Ecto neural progenitor cell (in vitro differentiated cells): ENCODE results near the gene RAVER2.
"Not testable (repeated sequence)": the region's sequence is repeated elsewhere in the genome, so short reads cannot be mapped to it uniquely, and the experiment has no call there.

Experiments
- DNase-seq: peaks from one replicate; pipeline ENCODE4 v3.0.0-alpha.2; 2018; ENCODE audit warnings: low spot score

RAVER2 gene

DNA sequence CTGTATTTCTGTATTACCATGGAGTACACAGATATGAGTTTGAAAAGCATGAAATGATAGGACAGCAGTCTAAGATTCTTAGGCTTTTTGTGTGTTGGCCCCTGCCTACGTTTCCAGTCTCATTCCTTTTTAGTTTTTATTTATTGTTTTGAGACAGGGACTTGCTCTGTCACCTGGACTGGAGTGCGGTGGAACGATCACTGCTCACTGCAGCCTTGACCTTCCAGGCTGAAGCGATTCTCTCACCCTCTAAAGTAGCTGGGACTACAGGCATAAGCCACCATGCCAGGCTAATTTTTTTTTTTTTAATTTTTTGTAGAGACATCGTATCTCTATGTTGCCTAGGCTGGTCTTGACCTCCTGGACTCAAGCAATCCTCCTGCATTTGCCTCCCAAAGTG is 3.8 kb downstream of the RAVER2 start:
- no peak for DNase-seq

DNA sequence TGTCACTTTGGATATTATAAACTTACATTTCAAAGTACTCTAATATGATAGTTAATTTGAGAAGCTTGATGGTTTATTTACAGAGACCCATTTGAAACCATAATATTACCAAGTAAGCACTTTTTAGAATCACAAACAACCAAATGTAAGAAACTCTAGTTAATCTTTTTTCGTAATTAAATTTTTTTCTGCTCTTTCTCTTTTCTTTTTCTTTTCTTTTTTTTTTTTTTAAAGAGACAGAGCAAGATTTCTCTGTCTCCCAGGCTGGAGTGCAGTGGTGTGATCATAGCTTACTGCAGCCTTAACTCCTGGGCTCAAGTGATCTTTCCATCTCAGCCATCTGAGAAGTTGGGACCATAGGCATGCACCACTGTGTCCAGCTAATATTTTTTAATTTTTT is 5.2 kb downstream of the RAVER2 start:
- DNase-seq = no peak

DNA sequence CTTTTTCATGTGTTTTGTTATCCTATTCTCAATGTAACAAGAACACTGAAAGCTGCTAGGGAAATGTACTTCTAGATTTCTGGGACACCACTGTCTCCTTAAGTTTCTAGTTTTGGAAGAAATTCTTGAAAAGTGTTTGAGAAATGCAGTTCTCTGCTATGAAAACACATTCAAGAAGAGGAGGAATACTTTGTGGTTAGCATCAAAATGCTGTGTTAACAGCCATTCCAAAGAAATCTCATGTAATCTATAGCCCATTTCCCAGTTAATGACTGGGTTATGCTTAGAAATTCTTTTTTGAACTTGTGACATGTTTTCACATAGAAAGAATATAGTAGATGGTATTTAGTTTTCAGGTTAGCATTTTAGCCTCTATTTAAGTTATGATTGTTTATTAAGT is 6.0 kb downstream of the RAVER2 start:
- DNase-seq = no peak

DNA sequence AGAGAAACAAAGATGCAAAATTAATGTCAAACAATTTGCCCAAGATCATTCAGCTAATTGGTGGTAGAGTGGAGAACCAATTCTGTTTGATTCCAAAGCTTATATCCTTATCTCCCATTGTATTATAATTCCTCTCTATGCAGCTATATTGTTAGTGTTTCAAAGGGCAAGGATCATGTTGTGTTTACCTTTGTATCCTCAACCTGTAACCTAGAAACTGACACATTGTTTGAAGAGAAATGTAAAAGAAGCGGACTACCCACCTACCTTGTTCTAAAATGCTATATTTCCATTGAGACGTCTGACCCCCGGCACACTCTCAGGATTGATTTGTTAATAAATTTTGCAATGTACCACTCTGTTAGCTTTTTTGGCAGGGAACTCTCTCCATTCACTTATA is 9.3 kb downstream of the RAVER2 start:
- no peak for DNase-seq

DNA sequence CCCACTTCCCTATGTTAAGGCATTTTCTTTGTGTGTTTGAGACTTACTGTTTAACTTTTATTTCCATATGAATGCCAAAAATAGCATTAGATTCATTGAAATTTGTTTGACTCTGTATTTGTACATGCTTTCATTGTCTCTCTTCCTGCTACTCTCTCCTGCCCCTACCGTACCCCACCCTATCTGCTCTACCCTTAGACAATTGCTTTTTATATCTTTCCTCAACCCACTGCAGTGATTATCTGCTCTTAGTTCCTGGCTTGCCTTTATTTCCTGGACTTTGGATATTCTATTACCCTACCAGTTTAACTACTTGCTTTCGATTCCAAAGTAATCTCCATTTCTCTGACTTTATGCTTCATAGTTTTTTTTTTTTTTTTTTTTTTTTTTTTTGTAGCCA is 10.5 kb downstream of the RAVER2 start:
- DNase-seq = no peak

DNA sequence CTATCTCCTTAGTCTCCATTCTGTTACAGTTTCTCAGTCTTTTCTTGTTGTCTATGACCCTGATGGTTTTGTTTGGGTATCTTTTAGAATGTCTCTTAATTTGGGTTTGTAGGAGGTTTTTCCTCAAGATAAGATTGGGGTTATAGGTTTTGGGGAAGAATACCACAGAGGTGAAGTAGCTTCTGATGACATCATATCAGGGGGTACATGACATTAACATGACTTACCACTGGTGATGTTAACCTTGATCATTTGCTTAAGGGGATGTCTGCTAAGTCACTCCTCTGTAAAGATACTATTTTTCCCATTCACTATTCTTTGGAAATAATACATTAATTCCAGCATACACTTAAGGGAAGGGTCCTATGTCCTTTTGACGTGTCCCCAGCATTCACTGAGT is 11.9 kb downstream of the RAVER2 start:
- no peak for DNase-seq

DNA sequence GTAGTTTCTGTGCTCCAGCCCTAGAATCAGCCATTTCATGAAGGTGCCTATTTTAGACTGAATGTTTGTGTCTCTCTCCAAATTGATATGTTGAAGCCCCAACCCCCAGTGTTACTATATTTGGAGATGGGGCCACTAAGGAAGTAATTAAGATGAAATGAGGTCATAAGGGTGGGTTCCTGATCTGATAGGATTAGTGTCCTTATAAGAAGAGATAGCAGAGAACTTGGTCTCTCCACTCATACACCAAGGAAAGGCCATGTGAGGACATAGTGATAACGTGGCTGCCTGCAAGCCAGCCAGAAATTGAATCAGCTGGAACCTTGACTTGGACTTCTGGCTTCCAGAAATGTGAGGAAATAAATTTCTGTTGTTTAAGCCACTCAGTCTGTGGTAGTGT is 12.3 kb downstream of the RAVER2 start:
- DNase-seq = no peak

DNA sequence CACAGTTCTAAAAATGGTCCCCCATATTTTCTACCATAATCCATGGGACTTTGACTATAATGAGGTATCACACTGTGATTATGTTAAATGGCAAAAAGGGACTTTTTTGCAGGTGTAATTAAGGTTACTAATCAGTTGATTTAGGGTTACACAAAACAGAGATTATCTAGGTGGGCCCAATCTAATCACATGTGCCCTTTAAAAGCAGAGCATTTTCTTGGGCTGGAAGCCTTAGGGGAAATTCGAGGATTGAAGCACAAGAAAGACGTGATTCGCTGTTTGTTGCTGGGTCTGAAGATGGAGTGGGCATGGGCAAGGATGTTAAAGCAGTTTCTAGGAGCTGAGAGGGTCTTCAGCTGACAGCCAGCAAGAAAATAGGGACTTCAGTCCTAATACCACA is 13.4 kb downstream of the RAVER2 start:
- DNase-seq = no peak

DNA sequence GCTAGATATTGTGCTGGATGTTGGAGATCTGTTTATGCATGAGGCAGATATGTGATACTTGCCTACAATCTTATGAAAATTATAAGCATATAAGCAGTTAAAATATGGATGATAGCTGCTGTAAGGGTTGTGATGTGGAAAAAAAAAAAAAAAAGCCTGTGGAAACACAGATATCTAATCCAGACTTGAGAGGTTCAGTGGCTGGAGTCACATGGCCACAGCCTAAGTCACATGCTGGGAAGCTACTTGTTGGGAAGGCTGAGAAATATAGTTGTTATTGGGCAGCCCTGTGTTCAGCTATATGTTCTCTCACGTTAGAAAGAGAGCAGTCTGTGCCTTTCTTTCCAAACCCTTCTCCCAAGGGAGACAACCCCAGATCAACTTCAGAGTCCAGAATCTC is 15.1 kb downstream of the RAVER2 start:
- no peak for DNase-seq

DNA sequence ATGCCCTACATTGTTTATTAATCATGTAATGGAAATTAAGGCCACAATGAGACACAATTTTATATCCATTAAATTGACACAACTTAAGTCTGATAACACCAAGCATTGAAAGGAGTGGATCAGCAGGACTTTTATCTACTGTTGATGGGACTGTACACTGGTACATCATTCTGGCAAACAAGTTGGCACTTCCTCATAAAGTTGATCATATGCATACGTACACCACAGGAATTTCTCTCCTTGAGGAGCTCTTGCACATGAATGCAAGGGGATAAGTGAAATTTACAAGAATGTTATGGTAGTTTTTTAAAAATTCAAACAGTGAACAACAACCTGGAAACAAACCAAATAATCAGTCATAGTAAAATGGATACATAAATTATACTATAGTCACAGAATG is 20.1 kb downstream of the RAVER2 start:
- no peak for DNase-seq

DNA sequence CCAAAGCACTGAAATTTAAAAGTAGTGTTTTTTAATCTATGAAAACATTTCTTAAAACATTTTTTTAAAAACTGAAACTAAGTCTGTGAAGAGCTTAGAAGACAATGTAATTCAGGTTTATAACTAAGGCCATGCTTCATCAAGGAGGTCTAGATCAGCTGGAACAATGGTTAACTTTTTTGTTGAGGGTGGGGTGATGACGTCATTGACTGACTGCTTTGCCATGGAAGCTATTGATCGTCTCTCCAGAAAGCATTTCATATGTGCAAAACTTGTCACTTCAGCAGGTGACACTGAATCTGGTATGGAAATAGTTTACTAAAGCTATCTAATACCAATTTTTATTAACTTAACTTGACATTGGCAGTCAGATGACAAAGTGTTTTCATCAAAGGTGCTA is 21.0 kb downstream of the RAVER2 start:
- no peak for DNase-seq

DNA sequence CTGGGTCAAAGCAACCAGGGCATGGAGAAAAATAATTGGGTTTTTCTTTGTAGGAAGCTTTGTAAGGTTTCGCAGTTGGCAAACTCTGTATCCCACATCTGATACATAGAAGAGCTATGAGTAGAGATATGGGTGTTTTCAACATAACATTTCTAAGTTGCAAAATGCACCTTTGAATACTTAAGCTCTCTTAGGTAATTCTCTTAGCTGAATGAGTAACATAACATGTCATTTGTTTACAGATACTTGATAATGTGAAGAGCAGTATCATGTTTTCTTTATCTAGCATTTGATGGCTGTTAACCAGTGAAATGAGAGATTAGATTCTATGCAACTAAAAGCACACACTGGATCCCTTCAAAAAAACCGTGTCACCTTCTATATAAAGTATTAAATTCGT is 21.6 kb downstream of the RAVER2 start:
- DNase-seq = no peak

DNA sequence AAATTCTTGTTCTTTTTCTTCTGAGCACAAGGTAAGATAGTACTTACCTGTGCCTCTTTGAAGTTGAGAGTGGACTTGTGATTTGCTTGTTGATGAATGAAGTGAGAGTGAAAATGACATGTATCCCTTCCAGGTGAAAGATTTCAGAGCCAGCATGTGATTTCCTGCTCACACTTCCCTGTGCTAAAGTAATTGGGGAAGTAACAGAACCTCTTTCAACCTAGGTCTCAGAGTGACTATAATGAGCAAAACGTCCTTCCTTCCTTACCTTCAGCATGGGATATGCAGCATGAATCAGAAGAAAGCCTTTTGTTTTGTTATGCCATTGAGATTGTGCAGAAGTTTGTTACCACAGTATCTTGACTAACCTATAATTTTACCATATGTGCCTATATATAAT is 24.6 kb downstream of the RAVER2 start:
- DNase-seq = no peak

DNA sequence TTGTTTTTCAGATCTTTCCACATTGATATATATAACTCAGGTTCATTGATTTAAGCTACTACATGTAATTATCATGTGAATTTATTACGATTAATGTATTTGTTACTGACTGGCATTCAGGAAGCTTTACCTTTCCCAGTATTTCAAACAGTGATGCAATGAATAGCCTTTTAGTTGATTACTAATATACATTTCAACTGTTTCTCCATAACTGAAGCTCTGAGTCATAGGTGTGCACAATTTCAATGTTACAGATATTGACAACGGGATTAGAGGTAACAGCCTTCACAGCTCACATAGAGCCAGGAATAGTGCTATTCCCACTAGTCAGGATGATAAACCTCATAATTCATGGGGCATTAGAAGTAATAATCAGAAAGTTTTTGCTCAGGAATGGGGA is 25.1 kb downstream of the RAVER2 start:
- DNase-seq = no peak

DNA sequence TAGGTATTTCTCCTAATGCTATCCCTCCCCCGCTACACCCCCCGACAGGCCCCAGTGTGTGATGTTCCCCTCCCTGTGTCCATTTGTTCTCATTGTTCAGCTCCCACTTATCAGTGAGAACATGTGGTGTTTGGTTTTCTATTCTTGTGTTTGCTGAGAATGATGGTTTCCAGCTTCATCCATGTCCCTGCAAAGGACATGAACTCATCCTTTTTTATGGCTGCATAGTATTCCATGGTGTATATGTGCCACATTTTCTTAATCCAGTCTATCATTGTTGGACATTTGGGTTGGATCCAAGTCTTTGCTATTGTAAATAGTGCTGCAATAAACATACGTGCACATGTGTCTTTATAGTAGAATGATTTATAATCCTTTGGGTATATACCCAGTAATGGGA is 28.4 kb downstream of the RAVER2 start:
- not testable (repeated sequence) for DNase-seq

DNA sequence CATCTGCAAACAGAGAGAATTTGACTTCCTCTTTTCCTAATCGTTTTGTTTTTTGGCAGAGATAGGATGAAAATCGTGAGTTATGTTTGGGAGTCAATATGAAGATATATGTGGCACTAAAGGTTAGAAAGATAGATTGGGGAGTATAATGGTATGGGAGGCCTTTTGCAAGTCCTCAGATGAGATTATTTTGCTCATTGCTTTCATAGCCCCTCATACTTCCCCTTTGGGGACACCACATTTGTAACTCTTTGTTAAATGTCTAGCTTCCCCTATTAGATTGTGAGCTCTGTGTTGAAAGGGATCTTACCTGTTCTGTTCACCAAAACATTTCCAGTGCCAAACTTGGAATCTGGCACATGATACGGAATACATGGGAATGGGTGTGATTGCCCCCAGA is 30.2 kb downstream of the RAVER2 start:
- no peak for DNase-seq

DNA sequence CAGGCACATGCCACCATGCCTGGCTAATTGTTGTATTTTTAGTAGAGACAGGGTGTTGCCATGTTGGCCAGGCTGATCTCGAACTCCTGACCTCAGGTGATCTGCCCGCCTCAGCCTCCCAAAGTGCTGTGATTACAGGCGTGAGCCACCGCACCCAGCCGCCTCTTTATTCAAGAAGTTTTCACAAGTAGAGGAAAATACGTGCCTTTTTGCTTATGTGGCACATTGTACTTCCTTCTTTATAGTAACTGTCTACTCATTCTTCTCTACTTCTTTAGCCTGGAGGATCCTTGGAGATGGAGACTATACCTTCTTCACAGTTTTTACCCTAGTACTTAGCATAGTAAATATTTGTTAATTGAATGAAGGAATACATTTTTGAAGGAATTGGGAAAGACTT is 37.2 kb downstream of the RAVER2 start:
- not testable (repeated sequence) for DNase-seq

DNA sequence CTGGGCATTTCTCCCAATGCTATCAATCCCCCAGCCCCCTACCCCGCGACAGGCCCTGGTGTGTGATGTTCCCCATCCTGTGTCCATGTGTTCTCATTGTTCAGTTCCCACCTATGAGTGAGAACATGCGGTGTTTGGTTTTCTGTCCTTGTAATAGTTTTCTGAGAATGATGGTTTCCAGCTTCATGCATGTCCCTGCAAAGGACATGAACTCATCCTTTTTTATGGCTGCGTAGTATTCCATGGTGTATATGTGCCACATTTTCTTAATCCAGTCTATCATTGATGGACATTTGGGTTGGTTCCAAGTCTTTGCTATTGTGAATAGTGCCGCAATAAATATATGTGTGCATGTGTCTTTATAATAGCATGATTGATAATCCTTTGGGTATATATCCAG is 38.0 kb downstream of the RAVER2 start:
- DNase-seq = not testable (repeated sequence)

DNA sequence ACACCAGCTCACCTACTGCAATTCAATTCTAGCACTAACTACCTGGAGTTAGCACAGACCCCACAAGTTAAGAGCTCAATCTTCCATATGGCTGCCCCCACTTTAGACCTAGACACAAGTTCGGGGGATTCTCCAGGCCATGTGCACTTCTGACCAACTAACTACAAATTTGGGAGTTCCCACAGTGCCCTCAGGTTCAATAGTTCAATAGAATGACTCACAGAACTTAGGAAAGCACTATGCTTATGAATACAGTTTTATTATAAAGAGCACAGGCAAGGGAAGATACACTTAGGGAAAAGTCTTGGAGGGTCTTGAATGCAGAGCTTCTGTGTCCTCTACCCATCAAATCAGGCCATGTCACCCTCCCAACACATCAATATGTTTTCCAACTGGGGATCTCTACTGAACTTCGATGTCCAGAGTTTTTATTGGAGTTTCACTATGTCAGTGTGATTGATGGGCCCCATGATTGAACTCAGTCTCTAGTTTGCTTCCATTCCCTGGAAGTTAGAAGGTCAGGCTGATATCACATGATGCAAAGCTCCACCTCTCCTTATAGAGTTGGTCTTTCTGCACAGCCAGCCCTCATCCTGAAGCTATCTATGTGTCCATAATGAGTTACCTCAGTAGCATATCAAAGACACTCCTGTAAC is 46.1 kb downstream of the RAVER2 start:
- no peak for DNase-seq

DNA sequence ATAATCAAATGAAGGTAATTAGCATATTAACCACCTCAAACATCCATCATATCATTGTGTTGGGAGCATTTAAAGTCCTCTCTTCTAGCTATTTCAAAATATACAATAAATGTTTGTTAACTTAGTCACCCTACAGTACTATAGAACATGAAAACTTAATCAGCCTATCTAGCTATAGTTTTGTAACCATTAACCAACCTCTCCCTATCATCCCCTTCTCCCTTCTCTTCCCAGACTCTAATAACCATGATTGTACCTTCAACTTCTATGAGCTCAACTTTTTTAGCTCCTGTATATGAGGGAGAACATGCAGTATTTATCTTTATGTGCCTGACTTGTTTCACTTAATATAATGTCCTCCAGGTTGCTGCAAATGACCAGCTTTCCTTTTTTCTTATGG is 54.0 kb downstream of the RAVER2 start:
- no peak for DNase-seq

DNA sequence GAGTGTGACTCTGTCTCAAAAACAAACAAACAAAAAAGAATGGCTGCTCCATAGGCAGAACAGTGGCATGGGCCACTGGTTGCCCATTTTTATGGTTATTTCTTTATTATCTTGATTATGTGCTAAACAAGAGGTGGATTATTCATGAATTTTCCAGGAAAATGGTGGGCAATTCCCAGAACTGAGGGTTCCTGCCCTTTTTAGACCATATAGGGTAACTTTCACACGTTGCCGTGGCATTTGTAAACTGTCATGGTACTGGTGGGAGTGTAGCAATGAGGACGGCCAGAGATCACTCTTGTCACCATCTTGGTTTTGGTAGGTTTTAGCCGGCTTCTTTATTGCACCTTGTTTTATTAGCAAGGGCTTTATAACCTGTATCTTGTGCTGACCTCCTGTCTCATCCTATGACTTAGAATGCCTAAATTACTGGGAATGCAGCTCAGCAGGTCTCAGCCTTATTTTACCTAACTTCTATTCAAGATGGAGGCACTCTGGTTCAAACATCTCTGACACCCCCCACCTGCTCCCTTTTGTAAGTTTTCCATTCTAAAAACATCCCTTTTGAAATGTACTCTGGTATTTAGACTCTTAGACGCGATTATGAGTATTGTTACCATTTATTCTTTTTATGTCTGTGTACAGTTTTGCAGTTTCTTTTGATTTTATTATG is 57.1 kb downstream of the RAVER2 start:
- no peak for DNase-seq

DNA sequence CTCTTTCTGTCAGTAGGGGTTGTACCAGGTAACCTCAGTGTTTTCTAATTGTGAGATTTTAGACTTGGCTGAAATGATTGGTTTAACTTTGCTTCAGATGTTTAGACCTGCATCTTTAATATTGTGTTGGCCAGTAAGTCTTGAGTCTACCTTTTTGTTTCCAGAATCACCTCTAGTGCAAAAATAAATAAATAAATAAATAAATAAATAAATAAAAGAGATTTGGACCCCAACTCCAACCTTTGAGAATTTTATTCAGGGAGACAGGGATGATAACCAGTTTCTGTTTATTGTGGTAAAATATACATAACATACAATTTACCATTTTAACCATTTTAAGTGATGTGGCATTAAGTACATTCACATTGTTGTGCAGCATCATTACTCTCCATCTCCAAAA is 64.4 kb downstream of the RAVER2 start:
- no peak for DNase-seq

DNA sequence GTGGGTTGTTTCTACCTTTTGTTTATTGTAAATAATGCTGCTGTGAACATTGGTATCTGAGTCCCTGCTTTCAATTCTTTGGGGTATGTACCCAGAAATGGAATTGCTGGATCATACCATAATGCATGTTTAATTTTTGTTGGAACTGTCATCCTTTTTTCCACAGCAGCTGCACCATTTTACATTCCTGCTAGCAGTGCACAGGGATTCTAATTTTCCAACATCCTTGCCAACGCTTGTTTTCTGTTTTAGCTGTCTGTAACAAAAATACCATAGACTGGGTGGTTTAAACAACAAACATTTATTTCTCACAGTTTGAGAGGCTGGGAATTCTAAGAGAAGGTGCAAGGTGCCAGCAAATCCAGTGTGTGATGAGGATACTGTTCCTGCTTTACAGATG is 65.1 kb downstream of the RAVER2 start:
- DNase-seq = no peak

DNA sequence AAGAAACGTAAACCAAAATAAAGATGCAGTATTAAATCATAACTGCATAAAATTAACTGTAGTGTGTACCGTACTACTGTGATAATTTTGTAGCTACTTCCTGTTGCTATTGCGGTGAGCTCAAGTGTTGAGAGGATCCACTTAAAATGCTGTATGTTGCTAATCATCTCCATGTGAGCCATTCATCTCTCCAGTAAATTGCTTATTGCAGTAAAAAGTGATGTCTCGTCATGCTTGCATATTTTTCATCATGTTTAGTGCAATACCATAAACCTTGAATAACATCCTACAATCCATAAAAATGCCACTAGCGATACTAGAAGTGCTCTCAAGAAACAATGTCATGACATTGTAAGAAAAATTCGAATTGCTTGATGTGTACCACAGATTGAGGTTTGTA is 66.3 kb downstream of the RAVER2 start:
- DNase-seq = no peak
